Measurements from ENCODE around the gene FAM180B. TPM values are rescaled to one million over a fixed set of nuclear protein-coding genes. Genes with fewer than 3 reads are reported as not detected.

The FAM180B gene
- polyA plus RNA-seq, 1 experiment: not detected

DNA sequence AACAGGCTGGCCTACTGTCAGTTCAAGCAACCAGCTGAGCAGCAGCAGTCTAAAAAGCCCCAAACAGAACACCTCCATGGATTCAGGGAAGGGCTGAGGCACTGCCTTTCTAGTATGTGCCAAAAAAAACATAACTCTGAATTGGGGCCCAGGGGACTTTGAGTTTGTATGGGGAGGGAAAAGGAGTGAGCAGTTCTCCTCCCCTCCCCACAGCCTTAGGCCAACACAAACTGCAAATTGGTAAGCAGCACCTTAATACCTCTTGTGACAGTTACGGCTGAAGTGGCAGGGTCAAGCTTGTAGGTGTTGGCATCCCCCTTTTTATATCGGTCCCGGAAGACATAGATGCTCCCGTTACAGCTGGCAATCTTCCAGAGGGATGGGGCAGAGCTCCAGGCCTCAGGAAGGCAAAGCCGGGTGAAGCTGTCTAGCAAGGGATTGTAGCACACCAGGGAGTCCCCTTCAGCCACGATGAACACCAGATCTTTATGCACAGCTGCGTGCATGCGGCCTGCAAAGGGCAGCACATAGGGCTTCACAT lies 13.7 kb upstream of the FAM180B start:
- POLR2A ChIA-PET: interaction anchor here (0.6 kb wide), 1 partner anchor 11 kb away, joined by 9 read pairs; no protein-coding TSS in a partner anchor

DNA sequence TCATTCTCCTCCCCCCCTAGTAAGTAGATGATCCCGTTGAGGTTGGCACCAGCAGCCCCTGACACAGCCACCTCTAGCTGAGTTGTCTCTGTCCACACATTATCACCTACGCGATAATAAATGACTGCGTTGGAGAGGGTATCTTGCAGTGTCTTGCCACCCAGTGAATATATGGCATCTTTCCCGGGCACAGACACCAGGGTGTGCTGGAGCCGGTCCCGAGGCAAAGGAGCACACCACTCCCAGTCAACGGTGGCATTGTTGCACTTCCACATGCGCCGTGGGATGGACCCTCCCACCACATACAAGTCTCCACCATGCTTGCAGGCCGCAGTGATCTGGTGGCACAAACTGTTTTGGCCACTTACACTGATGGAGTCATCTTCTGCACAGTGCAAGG lies 13.2 kb upstream of the FAM180B start:
- TF ChIP-seq, protein P1, sequence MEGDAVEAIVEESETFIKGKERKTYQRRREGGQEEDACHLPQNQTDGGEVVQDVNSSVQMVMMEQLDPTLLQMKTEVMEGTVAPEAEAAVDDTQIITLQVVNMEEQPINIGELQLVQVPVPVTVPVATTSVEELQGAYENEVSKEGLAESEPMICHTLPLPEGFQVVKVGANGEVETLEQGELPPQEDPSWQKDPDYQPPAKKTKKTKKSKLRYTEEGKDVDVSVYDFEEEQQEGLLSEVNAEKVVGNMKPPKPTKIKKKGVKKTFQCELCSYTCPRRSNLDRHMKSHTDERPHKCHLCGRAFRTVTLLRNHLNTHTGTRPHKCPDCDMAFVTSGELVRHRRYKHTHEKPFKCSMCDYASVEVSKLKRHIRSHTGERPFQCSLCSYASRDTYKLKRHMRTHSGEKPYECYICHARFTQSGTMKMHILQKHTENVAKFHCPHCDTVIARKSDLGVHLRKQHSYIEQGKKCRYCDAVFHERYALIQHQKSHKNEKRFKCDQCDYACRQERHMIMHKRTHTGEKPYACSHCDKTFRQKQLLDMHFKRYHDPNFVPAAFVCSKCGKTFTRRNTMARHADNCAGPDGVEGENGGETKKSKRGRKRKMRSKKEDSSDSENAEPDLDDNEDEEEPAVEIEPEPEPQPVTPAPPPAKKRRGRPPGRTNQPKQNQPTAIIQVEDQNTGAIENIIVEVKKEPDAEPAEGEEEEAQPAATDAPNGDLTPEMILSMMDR (IDR thresholded peaks at IDR 0.05; ENCODE audit: low read depth, low read length): no peak
- no peak overlapping the region for H3K4me3 ChIP-seq (ENCODE audit: low read depth, low read length)
- H3K9me3 ChIP-seq (ENCODE audit: control insufficient read depth, insufficient read depth, low read length): no peaks in the 10 kb centered on the region
- CTCF ChIA-PET: interaction anchor here (0.8 to 2.3 kb wide), 3 partner anchors 18 to 44 kb away, joined by 3 to 7 read pairs (median 3); no protein-coding TSS in a partner anchor
- DNase-seq (ENCODE audit: low read depth, low spot score): no peak
- no peaks in the 10 kb centered on the region for H3K27me3 ChIP-seq (ENCODE audit: control insufficient read depth, insufficient read depth, low read length)
- H3K27ac ChIP-seq (ENCODE audit: low read depth, low read length): peak overlapping the region; percentile 11
- POLR2A ChIA-PET: no interaction called here

More for the DNA sequence above, 13.7 kb upstream of the FAM180B start:
- CTCF ChIA-PET: interaction anchor here (0.8 to 2.3 kb wide), 2 partner anchors 18 to 44 kb away, joined by 3 to 7 read pairs; no protein-coding TSS in a partner anchor
- DNase-seq (ENCODE audit: low read depth, low spot score): no peak
- H3K27me3 ChIP-seq (ENCODE audit: control insufficient read depth, insufficient read depth, low read length): no peaks in the 10 kb centered on the region
- H3K9me3 ChIP-seq (ENCODE audit: control insufficient read depth, insufficient read depth, low read length): no peaks in the 10 kb centered on the region
- no peak overlapping the region for H3K4me3 ChIP-seq (ENCODE audit: low read depth, low read length)
- H3K27ac ChIP-seq (ENCODE audit: low read depth, low read length): no peak overlapping the region
- TF ChIP-seq, protein P1 (IDR thresholded peaks at IDR 0.05; ENCODE audit: low read depth, low read length): no peak

DNA sequence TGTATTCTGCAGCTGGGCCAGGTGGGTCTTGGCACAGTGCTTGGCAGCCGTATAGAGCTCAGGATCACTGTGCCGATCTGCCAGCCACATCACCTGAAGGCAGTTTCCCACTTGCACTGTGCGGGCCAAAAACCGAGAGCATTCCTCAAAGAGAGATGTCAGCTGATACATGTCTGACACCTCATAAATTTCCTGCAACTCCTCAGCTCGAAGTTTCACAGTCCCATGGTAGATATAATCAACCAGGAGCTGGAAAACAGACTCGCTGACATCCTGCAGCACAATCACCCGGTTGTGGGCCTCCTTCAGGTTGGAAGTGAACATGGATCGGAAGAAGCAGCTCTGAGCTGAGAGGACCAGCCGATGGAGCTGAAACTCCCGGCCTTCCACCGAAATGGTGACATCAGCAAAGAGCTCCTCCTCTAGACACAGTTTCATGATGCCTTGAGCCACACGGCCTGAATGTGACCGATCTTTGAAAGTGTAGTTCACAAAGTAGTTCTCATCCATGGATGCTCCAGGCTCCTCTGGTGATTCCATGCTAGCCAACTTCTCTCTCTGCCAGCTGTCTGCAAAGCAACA lies 8.9 kb upstream of the FAM180B start:
- ChIA-PET CTCF (interaction anchor here (1.0 to 2.6 kb wide), 3 partner anchors 40 to 204 kb away, joined by 3 to 6 read pairs (median 3); no protein-coding TSS in a partner anchor), POLR2A (interaction anchor here (0.6 to 1.0 kb wide), 2 partner anchors 8 to 11 kb away, joined by 3 to 4 read pairs; no protein-coding TSS in a partner anchor)
- no peak for DNase-seq (ENCODE audit: low read depth, low spot score)
- Histone ChIP-seq H3K27ac (ENCODE audit: low read depth, low read length) (no peak overlapping the region), H3K9me3 (ENCODE audit: control insufficient read depth, insufficient read depth, low read length) (no peaks in the 10 kb centered on the region), H3K4me3 (ENCODE audit: low read depth, low read length) (peak overlapping the region; percentile 95), H3K27me3 (ENCODE audit: control insufficient read depth, insufficient read depth, low read length) (no peaks in the 10 kb centered on the region)
- TF ChIP-seq, protein P1 (IDR thresholded peaks at IDR 0.05; ENCODE audit: low read depth, low read length): no peak

DNA sequence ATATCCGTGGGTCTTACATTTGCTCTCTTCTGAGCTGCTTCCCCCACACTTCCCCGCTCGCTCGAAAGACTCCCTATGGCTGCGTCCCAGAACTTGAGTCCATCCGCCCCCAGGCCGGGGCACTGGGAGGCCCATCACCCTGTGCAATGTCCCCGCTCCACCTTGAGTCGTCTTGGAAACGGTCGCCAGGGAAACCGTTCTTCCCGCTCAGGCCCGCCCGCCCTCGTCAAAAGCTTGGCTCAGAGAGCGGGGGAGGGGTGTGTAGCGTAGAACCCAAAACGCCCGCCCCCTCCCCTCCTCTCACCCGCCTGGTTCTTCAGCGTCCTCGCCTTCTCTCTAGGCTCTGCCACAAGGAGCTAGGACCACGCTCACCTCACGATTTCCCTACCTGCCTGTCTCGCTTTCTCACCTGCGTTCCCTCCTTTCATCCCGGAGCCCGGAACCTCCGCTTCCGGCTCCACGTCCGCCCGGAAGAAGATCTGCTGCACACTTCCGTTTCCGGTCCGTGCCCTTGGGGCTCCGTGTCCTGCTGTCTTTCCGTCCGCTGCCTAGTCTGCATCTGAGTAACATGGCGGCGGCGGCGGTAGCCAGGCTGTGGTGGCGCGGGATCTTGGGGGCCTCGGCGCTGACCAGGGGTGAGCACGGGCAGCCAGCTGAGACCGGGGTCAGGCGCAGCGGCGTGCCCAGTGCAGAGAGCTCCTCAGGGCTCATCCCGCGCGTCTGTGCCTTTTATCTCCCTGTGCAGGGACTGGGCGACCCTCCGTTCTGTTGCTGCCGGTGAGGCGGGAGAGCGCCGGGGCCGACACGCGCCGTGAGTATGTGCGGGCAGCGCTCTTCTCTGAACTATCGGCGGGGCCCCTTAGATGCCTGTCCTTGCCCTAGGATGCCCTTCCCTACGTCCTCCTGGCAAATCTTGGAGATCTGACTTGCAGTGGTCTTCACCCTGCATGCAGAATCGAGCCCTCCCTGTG lies 7.7 kb upstream of the FAM180B start, which contains the start of the genes KBTBD4 and NDUFS3:
Gene KBTBD4, minus strand, starts transcription at position 447 of the 971 bp plus-strand sequence. Its CDS starts 19 bp downstream, at position 428.
Gene NDUFS3, plus strand, starts transcription at position 551 of the 971 bp plus-strand sequence. Its CDS starts 18 bp downstream, at position 569.
- POLR2A ChIA-PET: interaction anchor here (0.5 to 1.4 kb wide), 7 partner anchors 9 to 615 kb away, joined by 3 to 14 read pairs (median 5); no protein-coding TSS in a partner anchor
- CTCF ChIA-PET: interaction anchor here (1.3 to 2.6 kb wide), 2 partner anchors 25 to 38 kb away, joined by 6 read pairs; no protein-coding TSS in a partner anchor
- H3K27ac ChIP-seq (ENCODE audit: low read depth, low read length): peak within 1 kb of the TSS; percentile 33
- DNase-seq (ENCODE audit: low read depth, low spot score): peak; percentile 73
- H3K27me3 ChIP-seq (ENCODE audit: control insufficient read depth, insufficient read depth, low read length): no peaks in the 10 kb centered on the region
- TF ChIP-seq, protein P1 (IDR thresholded peaks at IDR 0.05; ENCODE audit: low read depth, low read length): no peak
- H3K9me3 ChIP-seq (ENCODE audit: control insufficient read depth, insufficient read depth, low read length): no peaks in the 10 kb centered on the region
- peak within 1 kb of the TSS; percentile 95 for H3K4me3 ChIP-seq (ENCODE audit: low read depth, low read length)

Measured in AG04450 (cell line).